ENCODE measurements around the gene EFS. TPM values are rescaled to one million over a fixed set of nuclear protein-coding genes. Genes with fewer than 3 reads are reported as not detected.

The EFS gene
- polyA plus RNA-seq, 1 donor (not counting 4 experiments of a cell fraction or from before 2014, with no cell fraction given) = 1.4 TPM

DNA sequence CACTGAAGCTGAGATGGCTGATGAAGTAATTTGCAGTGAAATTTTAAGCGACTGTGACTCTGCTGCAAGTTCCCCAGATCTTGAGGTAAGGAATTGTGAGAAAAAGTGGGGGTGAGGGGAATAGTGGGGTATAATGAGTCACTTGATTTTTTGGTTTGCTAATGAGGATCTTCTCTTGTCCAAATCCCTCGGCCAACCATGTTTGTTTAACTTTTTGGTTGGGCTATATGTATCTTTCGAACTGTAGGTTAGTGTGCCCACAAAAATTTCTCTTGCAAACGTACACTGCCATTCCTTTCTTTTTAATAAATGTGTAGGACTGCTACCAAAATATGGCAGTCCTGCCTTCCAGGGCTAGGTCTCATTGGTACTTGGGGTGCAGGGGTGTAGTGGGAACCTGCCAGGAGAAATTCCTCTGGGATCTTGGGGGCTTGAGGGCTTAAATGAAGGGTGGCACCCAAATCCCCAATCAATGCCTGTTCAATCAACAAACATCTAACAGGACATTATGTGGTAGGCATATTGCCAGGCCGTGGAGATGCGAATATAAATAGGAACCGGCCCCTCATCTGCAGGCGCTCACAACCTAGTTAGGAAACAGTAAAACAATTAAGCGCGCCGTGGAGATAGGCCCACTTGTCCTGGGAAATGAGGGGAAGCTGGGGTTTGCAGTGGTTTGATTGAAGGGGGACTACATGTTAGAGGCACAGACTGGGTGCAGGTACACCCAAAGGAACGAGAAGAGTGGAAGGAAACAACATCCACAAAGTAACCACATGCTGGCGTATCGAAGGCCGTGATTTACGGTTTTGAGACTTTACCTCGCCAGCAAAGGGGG is 45.0 kb downstream of the EFS start:
- H3K27me3 ChIP-seq (ENCODE audit: control insufficient read depth, extremely low read depth, insufficient read depth, low read length) = no peaks in the 10 kb centered on the region
- H3K9me1 ChIP-seq (ENCODE audit: control insufficient read depth, extremely low read depth, insufficient read depth, low read length) = no peaks in the 10 kb centered on the region
- no peaks in the 10 kb centered on the region for H4K20me1 ChIP-seq (ENCODE audit: control insufficient read depth, extremely low read depth, insufficient read depth, low read length)
- peaks cover 19 to 22% of the 10 kb centered on the region in 2 experiments for H3K36me3 ChIP-seq (ENCODE audit: control insufficient read depth in 2 of 2, extremely low read depth in 1 of 2, insufficient read depth in 2 of 2, low read length in 2 of 2)
- H3K9me3 ChIP-seq (ENCODE audit: control insufficient read depth, low read depth, low read length) = no peaks in the 10 kb centered on the region
- TF ChIP-seq EZH2 (IDR thresholded peaks at IDR 0.05; ENCODE audit: low read length) = no peak
- TF ChIP-seq, protein P1, sequence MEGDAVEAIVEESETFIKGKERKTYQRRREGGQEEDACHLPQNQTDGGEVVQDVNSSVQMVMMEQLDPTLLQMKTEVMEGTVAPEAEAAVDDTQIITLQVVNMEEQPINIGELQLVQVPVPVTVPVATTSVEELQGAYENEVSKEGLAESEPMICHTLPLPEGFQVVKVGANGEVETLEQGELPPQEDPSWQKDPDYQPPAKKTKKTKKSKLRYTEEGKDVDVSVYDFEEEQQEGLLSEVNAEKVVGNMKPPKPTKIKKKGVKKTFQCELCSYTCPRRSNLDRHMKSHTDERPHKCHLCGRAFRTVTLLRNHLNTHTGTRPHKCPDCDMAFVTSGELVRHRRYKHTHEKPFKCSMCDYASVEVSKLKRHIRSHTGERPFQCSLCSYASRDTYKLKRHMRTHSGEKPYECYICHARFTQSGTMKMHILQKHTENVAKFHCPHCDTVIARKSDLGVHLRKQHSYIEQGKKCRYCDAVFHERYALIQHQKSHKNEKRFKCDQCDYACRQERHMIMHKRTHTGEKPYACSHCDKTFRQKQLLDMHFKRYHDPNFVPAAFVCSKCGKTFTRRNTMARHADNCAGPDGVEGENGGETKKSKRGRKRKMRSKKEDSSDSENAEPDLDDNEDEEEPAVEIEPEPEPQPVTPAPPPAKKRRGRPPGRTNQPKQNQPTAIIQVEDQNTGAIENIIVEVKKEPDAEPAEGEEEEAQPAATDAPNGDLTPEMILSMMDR (optimal IDR thresholded peaks at IDR 0.05 in 1 of 3, IDR thresholded peaks at IDR 0.05 in 1 of 3, conservative IDR thresholded peaks at IDR 0.05 in 1 of 3; ENCODE audit: extremely low read depth in 1 of 3, insufficient read depth in 2 of 3, low read length in 3 of 3) = no peak
- peak overlapping the region; percentile 88 for H3K4me2 ChIP-seq (ENCODE audit: control insufficient read depth, extremely low read depth, insufficient read depth, low read depth, low read length)
- FAIRE-seq (no peak), DNase-seq (ENCODE audit: low read depth, low spot score) (no peak)
- H3K9ac ChIP-seq (ENCODE audit: control insufficient read depth, extremely low read depth, insufficient read depth, low read length) = peak overlapping the region; percentile 59
- H3K4me3 ChIP-seq (ENCODE audit: control insufficient read depth in 2 of 3, extremely low read depth in 1 of 3, insufficient read depth in 2 of 3, low read depth in 1 of 3, low read length in 3 of 3) = peak overlapping the region in 2 of 3 experiments; percentile 15 to 41
- dilution Hi-C loops (cut with MboI; ENCODE audit: extremely low pct_ligation_motif_present, low sequenced_read_pairs) = no loop called here
- peak overlapping the region; percentile 90 for H3K27ac ChIP-seq (ENCODE audit: control insufficient read depth, insufficient read depth, low read length)
- no peak overlapping the region for H2AFZ ChIP-seq (ENCODE audit: control insufficient read depth, low read length)
- H3K79me2 ChIP-seq (ENCODE audit: control insufficient read depth, insufficient read depth, low read length) = peaks cover 27% of the 10 kb centered on the region
- H3K4me1 ChIP-seq (ENCODE audit: control insufficient read depth, extremely low read depth, insufficient read depth, low read length) = peaks cover 19% of the 10 kb centered on the region

DNA sequence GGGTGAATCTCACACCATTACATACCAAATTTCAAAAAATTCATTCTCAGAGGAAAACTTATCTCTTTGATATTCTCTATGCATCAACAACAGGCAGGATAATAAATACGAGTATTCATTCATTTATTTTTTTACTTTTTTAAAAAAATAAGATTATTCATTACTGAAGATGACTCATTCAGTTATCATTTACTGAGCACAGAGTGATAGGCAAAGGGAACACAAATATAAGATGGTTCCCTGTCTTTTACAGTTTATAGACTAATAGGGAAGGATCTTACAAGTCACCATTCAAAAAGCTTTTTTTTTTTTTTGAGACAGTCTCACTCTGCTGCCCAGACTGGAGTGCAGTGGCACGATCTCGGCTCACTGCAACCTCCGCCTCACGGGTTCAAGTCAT is 48.7 kb downstream of the EFS start:
- Histone ChIP-seq H3K9me1 (ENCODE audit: control insufficient read depth, extremely low read depth, insufficient read depth, low read length) (no peaks in the 10 kb centered on the region), H3K4me2 (ENCODE audit: control insufficient read depth, extremely low read depth, insufficient read depth, low read depth, low read length) (no peak overlapping the region), H3K9me3 (ENCODE audit: control insufficient read depth, low read depth, low read length) (no peaks in the 10 kb centered on the region), H2AFZ (ENCODE audit: control insufficient read depth, low read length) (no peak overlapping the region), H3K9ac (ENCODE audit: control insufficient read depth, extremely low read depth, insufficient read depth, low read length) (no peak overlapping the region), H3K4me3 (ENCODE audit: control insufficient read depth in 2 of 3, extremely low read depth in 1 of 3, insufficient read depth in 2 of 3, low read depth in 1 of 3, low read length in 3 of 3) (no peak overlapping the region), H3K27me3 (ENCODE audit: control insufficient read depth, extremely low read depth, insufficient read depth, low read length) (no peaks in the 10 kb centered on the region), H3K4me1 (ENCODE audit: control insufficient read depth, extremely low read depth, insufficient read depth, low read length) (peaks cover 7% of the 10 kb centered on the region), H3K36me3 (ENCODE audit: control insufficient read depth in 2 of 2, extremely low read depth in 1 of 2, insufficient read depth in 2 of 2, low read length in 2 of 2) (peaks cover 11 to 12% of the 10 kb centered on the region in 2 experiments), H4K20me1 (ENCODE audit: control insufficient read depth, extremely low read depth, insufficient read depth, low read length) (no peaks in the 10 kb centered on the region), H3K27ac (ENCODE audit: control insufficient read depth, insufficient read depth, low read length) (no peak overlapping the region), H3K79me2 (ENCODE audit: control insufficient read depth, insufficient read depth, low read length) (peaks cover 18% of the 10 kb centered on the region)
- FAIRE-seq (no peak), DNase-seq (ENCODE audit: low read depth, low spot score) (no peak)
- TF ChIP-seq, protein P1 (optimal IDR thresholded peaks at IDR 0.05 in 1 of 3, IDR thresholded peaks at IDR 0.05 in 1 of 3, conservative IDR thresholded peaks at IDR 0.05 in 1 of 3; ENCODE audit: extremely low read depth in 1 of 3, insufficient read depth in 2 of 3, low read length in 3 of 3) = no peak
- no peak for TF ChIP-seq EZH2 (IDR thresholded peaks at IDR 0.05; ENCODE audit: low read length)
- dilution Hi-C loops (cut with MboI; ENCODE audit: extremely low pct_ligation_motif_present, low sequenced_read_pairs) = no loop called here
